Neural progenitor cell (in vitro differentiated cells): ENCODE results near the gene ZKSCAN1.
"Not testable (repeated sequence)": the region's sequence is repeated elsewhere in the genome, so short reads cannot be mapped to it uniquely, and the experiment has no call there.

Experiments
- CTCF ChIP-seq: fragments of 200-600 bp; sonication (generic); IDR thresholded peaks from 2 replicates; pipeline ENCODE4 v1.5.1; 2017; ENCODE audit warnings: antibody characterized with exemption, mild to moderate bottlenecking
- EZH2 ChIP-seq: fragments of 200-600 bp; sonication (generic); IDR thresholded peaks from 2 replicates; pipeline ENCODE4 v1.6.1; 2017; ENCODE audit warnings: antibody characterized with exemption, mild to moderate bottlenecking, moderate library complexity

- TF ChIP-seq CTCF, EZH2: not testable (repeated sequence)
These were observed 41.6 kb upstream of the ZKSCAN1 start for GRCh38 chr7:99973817-99974216.
